Activated CD4-positive, alpha-beta T cell treated with anti-CD3 and anti-CD28 coated beads, Interleukin-2, amount 10 ng/mL, durations not matched to agents 24 days and 14 days (primary cell): Measurements from ENCODE around the gene HYKK. TPM values are rescaled to one million over a fixed set of nuclear protein-coding genes. Genes with fewer than 3 reads are reported as not detected.

Experiments used
- total RNA-seq: library from RNA; stranded (reverse); gene quantifications from 2 replicates; pipeline ENCODE4 v1.2.3, GENCODE V29; 2022

HYKK gene
- total RNA-seq, 1 donor from 2014 or later, result 1.6 TPM

Other genes starting within 250 kb of the HYKK start
- 74.1 and 75.9 TPM in 2 replicates for gene DNAJA4, start 243.0 kb upstream of the HYKK start, total RNA-seq
- 57.6 and 62.2 TPM in 2 replicates for gene SKIC8, start 208.0 kb upstream of the HYKK start, total RNA-seq
- gene CRABP1, start 167.2 kb upstream of the HYKK start, total RNA-seq, result not detected in 2 replicates
- 89.1 and 89.4 TPM in 2 replicates for gene IREB2, start 69.4 kb upstream of the HYKK start, total RNA-seq
- gene PSMA4, start 32.9 kb downstream of the HYKK start, total RNA-seq, result 335 and 342 TPM in 2 replicates
- 8.9 and 10.1 TPM in 2 replicates for gene CHRNA5, start 57.9 kb downstream of the HYKK start, total RNA-seq
- gene CHRNA3, start 113.4 kb downstream of the HYKK start, total RNA-seq, result not detected in 2 replicates
- gene CHRNB4, start 133.6 kb downstream of the HYKK start, total RNA-seq, result not detected in 2 replicates